PC-9 (cell line): Measurements from ENCODE around the gene ANKRD40CL.

Source experiments
- EZH2 ChIP-seq: fragments of 200-600 bp; sonication (generic); IDR thresholded peaks from 2 replicates; pipeline ENCODE4 v1.8.0; 2017; ENCODE audit warnings: antibody characterized with exemption, low read depth
- TF ChIP-seq, protein P1 (sequence below): fragments of 200-600 bp; sonication (generic); conservative IDR thresholded peaks from 2 replicates; pipeline ENCODE4 v1.6.1; 2017; ENCODE audit warnings: mixed run types, antibody characterized with exemption, mild to moderate bottlenecking, moderate library complexity

DNA sequence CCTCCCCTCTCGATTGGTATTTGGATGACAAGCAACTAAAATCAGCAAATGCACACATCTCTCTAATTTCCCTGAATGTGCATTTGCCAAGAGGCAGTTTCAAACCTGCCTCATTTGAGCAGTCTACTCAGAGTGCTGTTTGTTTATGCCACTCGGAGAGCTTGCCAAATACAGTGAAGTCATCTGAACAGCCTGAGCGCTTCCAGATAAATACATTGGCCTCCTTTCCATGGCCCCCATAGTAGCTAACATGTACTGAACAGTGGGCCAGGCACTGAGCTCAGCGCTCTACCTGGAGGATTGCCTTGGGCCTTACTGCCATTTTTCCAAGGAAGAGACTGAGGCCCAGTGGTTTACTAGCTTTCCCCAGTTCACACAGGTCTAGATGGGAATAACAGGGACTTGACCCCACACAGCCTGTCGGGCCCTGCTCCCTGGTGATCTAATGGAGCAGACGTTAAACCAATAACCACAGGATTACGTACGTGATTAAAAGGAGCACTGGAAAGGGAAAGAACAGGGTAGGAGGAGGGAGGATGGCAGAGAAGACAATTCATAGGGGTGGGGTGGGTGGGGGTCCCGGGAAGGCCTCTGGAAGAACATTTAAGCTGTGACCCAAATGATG, 18.7 kb upstream of the ANKRD40CL start:
- TF ChIP-seq EZH2, result no peak
- TF ChIP-seq, protein P1, sequence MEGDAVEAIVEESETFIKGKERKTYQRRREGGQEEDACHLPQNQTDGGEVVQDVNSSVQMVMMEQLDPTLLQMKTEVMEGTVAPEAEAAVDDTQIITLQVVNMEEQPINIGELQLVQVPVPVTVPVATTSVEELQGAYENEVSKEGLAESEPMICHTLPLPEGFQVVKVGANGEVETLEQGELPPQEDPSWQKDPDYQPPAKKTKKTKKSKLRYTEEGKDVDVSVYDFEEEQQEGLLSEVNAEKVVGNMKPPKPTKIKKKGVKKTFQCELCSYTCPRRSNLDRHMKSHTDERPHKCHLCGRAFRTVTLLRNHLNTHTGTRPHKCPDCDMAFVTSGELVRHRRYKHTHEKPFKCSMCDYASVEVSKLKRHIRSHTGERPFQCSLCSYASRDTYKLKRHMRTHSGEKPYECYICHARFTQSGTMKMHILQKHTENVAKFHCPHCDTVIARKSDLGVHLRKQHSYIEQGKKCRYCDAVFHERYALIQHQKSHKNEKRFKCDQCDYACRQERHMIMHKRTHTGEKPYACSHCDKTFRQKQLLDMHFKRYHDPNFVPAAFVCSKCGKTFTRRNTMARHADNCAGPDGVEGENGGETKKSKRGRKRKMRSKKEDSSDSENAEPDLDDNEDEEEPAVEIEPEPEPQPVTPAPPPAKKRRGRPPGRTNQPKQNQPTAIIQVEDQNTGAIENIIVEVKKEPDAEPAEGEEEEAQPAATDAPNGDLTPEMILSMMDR, result no peak
